Heart right ventricle (tissue), 16 donors: ENCODE measurements around the gene YKT6. TPM values are rescaled to one million over a fixed set of nuclear protein-coding genes. Genes with fewer than 3 reads are reported as not detected.

Experiments
- ATAC-seq, 8 donors: fragments of 200-7000 bp; cut with Tn5 transposase; one replicate each; pipeline ENCODE4 v1.9.1; 2020; ENCODE audit warnings: mild to moderate bottlenecking in 8 of 8, moderate library complexity in 8 of 8, moderate number of reproducible peaks in 1 of 8
- DNase-seq, 2 donors: peaks; one replicate each; pipeline ENCODE4 v3.0.0-alpha.2; 2020
- H3K27ac ChIP-seq, 10 donors: fragments of 200-600 bp; sonication (generic) in 2 of 10; one replicate each; pipeline versions ENCODE4 v1.5.0 to v1.8.0; 2020 to 2022; ENCODE audit warnings: mild to moderate bottlenecking in 3 of 10
- H3K27me3 ChIP-seq, 7 donors: fragments of 200-600 bp; one replicate each; pipeline ENCODE4 v1.8.0; 2021 to 2022; ENCODE audit warnings: mild to moderate bottlenecking in 2 of 7
- H3K36me3 ChIP-seq, 9 donors: fragments of 200-600 bp; sonication (generic) in 1 of 9; one replicate each; pipeline versions ENCODE4 v1.5.0 to v1.8.0; 2020 to 2022; ENCODE audit warnings: mild to moderate bottlenecking in 2 of 9
- H3K4me1 ChIP-seq, 9 donors: fragments of 200-600 bp; sonication (generic) in 1 of 9; one replicate each; pipeline versions ENCODE4 v1.5.0 to v1.8.0; 2020 to 2022; ENCODE audit warnings: mild to moderate bottlenecking in 4 of 9
- H3K4me3 ChIP-seq, 10 donors: fragments of 200-600 bp; sonication (generic) in 2 of 10; one replicate each; pipeline versions ENCODE4 v1.5.0 to v1.8.0; 2020 to 2022; ENCODE audit warnings: mild to moderate bottlenecking in 7 of 10, moderate library complexity in 2 of 10
- H3K9me3 ChIP-seq, 11 donors: fragments of 200-600 bp in 10 of 11; sonication (generic) in 2 of 11; one replicate each; pipeline versions ENCODE4 v1.5.0 to v1.8.0; 2013 to 2022; ENCODE audit warnings: mild to moderate bottlenecking in 2 of 11, control low read depth in 1 of 11, moderate library complexity in 1 of 11
- WGBS, 2 donors: extraction: QIAGEN DNeasy Blood & Tissue Kit; methylation state at CpG; one replicate each; pipeline ENCODE4 v1.1.7; 2013; ENCODE audit warnings: inconsistent platforms in 1 of 2; 5-methylcytosine and 5-hydroxymethylcytosine counted together
- intact Hi-C, 10 donors: fragments of 100-400 bp; cut with DNase I; formaldehyde crosslinking; loops; one replicate each; pipeline versions ENCODE4 v1.11.1 to v1.14.2; 2022
- polyA plus RNA-seq, 2 donors: library from polyadenylated mRNA; stranded (reverse); fragments of 200-250 nt; gene quantifications; one replicate each; pipeline ENCODE4 v1.2.3, GENCODE V29; 2013
- total RNA-seq, 10 donors: library from RNA; stranded (reverse); fragmentation: NEBNext Ultra II Directional in 3 of 10; extraction: Animal tissue kit (Norgen Biotek cat#: 25700) in 3 of 10; gene quantifications; one replicate each; pipeline versions ENCODE4 v1.2.1 to v1.2.4, GENCODE V29; 2021 to 2023
- TF ChIP-seq, protein P1 (sequence below), 9 donors: fragments of 200-600 bp; sonication (generic) in 2 of 9; IDR thresholded peaks; one replicate each; pipeline versions ENCODE4 v1.5.0 to v1.8.0; 2021 to 2022; ENCODE audit warnings: antibody characterized with exemption in 9 of 9, mild to moderate bottlenecking in 5 of 9, moderate library complexity in 1 of 9
- donor health status: Arrhythmogenic right ventricular cardiomyopathy.
- donor health status: ischemic (EF 13 %, LVEDD 7.1; RV severe dilation, severe dysfunction).
- donor health status: healthy with polysubstance abuse.
- donor health status: DM: no; HTN: yes; CAD: no.
- donor health status: DM: no; HTN: no; CAD: no.
- donor health status: ischemic (EF 25% LVEDD 6.9; RV normal size, moderate dysfunction).
- donor health status: ischemic (EF 25% LVEDD 5.7; RV mildly dilated, moderate dysfunction).
- donor health status: healthy.
- donor health status: DM: yes; HTN: yes; CAD: no.
- donor health status: Ischemic cardiomyopathy.
- donor health status: ischemic (EF 35%, LVEDD 5.7; RV mildly dilated, moderate dysfunction).
- donor health status: nonischemic (EF 11% LVEDD 7.7; RV severe dilation, severe dysfunction).
- donor health status: DM: yes; HTN: yes; CAD: no.
- donor health status: PGD.
- donor health status: ischemic (EF 29% LVEDD 5.4; RV normal size, mild dysfunction).
- donor health status: nonischemic (EF 23%, LVEDD 6.1; RV moderate dilation, normal function).

YKT6 gene
- total and polyA plus RNA-seq, 12 donors: 27.7 to 79.6 (median 47.7) TPM

DNA sequence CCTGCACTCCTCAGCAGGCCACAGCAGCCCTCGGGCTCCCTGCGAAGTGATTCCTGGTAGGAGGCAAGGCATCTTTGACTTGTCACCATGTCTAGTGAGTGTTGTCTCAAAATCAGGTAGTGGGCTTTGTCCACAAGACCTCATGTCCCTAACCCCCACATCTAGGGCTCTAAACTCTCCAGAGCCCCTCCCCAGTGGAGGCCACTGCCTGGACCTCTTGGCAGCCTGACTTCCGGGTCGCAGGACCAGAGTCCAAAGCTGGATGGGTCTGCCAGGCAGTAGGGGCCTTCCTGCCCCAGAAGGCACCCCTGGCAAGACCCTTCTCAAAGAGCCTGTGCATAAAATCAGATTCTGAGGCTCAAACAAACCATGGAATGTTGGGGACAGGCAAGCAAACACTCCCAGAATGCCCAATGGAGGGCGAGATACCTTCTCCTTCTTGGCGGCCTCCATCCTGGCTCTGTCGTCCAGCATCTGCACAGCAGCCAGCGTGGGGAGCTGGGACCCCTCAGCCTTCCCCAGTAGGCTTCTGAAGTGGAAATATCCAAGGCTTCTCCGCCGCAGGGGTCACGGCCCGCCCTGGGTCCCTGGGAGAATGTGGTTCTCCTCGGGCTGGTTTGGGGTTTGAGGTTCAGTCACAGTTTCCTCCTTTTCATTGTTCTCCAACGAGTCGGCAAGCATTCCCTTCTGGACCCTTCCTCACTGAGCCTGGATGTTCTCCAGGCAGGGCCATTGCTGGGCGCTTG lies 12.1 kb upstream of the YKT6 start:
- Histone ChIP-seq H3K36me3 (no peaks in the 10 kb centered on the region), H3K4me3 (no peak overlapping the region), H3K27me3 (peaks cover 0 to 25% (median 12%) of the 10 kb centered on the region in 7 donors), H3K27ac (no peak overlapping the region), H3K4me1 (no peaks in the 10 kb centered on the region), H3K9me3 (no peaks in the 10 kb centered on the region)
- TF ChIP-seq, protein P1, sequence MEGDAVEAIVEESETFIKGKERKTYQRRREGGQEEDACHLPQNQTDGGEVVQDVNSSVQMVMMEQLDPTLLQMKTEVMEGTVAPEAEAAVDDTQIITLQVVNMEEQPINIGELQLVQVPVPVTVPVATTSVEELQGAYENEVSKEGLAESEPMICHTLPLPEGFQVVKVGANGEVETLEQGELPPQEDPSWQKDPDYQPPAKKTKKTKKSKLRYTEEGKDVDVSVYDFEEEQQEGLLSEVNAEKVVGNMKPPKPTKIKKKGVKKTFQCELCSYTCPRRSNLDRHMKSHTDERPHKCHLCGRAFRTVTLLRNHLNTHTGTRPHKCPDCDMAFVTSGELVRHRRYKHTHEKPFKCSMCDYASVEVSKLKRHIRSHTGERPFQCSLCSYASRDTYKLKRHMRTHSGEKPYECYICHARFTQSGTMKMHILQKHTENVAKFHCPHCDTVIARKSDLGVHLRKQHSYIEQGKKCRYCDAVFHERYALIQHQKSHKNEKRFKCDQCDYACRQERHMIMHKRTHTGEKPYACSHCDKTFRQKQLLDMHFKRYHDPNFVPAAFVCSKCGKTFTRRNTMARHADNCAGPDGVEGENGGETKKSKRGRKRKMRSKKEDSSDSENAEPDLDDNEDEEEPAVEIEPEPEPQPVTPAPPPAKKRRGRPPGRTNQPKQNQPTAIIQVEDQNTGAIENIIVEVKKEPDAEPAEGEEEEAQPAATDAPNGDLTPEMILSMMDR (IDR thresholded peaks at IDR 0.05): no peak
- ATAC-seq (no peak), DNase-seq (no peak)
- WGBS, 2 donors: 82 to 89% methylated on average over 16 of the region's 16 CpGs
- intact Hi-C loops: no loop called here

DNA sequence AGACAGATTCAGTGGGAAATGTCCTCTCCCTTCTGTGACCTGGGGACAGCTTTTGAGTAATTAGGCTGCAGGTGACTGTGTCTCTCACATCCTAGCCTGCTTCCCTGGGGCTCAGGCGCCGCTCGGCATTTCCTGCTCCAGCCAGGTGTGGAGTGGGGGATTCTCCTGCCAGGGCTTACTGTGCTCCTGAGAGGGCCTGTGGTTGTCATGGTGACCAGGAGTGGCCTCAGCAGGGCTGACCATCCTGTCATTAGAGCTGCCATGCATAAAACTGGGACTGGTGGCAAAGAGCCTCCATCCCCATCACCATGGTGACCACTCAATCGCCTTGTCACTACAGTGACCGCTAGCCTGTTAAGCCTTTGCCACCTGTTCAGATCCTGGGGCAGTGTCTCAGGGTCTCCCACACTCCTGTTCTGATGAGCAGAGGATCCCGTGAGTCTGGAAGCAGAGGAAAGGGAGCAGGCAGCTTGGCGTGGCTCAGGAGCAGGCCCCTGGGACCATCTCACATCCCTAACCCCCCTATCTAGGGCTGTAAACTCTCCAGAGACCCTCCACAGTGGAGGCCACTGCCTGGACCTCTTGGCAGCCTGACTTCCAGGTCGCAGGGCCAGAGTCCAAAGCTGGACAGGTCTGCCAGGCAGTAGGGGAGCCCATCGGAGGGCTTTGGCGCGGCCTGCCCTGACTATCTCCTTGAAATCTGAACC lies 11.3 kb upstream of the YKT6 start, which contains the start of gene GCK:
Gene GCK, minus strand, starts transcription at position 154 of the 707 bp plus-strand sequence. CDS start 486 bp downstream, outside the sequence.
- no peak for DNase-seq
- Histone ChIP-seq H3K27me3 (peaks cover 0 to 25% (median 16%) of the 10 kb centered on the region in 7 donors), H3K36me3 (no peaks in the 10 kb centered on the region), H3K27ac (no peak within 1 kb of the TSS), H3K9me3 (no peaks in the 10 kb centered on the region), H3K4me3 (no peak within 1 kb of the TSS), H3K4me1 (no peaks in the 10 kb centered on the region)
- WGBS, 2 donors: 82 to 86% methylated on average over 11 of the region's 11 CpGs
- intact Hi-C loops: no loop called here
- no peak for ATAC-seq
- TF ChIP-seq, protein P1 (IDR thresholded peaks at IDR 0.05): no peak

DNA sequence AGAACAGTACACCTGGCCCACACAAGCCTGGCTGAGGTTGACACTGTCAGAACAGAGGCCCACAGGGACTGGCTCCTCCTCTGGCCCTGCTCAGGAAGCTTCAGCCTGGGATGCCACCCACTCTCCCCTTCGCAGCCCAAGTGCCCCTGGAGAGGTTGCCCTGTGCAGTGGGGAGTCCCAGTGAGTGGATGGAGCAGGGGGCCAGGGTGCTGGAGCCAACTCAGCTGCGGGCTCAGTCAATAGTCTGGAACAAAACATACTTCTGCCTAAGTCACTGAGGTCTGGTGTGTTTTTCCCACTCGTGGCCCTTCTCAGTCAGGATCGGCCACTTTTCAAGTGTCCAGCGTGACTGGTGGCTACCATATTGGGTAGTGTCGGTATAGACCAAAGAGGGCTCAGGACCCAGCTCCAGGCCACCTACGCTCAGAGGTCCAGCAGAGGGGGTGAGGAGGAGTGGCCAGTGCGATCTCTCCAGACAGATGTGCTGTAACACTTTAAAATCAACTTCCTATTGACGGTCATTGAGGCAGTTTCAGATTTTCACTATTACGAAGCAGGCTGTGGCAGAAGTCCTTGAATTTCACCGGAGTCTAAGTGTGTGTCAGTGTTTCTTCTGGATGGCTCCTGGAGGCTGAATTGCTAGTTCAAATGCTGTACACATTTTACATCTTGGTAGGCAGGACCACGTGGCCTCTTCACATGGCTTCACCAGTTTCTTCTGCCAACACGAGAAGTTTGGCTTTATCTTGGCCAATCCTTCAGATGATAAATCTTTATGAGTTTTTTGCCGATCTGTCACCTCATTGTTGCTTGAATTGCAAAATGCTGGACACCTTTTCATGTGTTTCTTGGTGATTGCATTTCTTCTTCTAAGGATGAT lies 10.5 kb upstream of the YKT6 start:
- intact Hi-C loops: loop anchor here in 4 of 10 donors (10.0 kb wide), 3 partner anchors 45 to 115 kb away; partner anchors contain the start of gene MYL7 (in 2 of the 4)
- no peak for DNase-seq
- Histone ChIP-seq H3K27me3 (peaks cover 0 to 25% (median 18%) of the 10 kb centered on the region in 7 donors), H3K27ac (no peak overlapping the region), H3K4me1 (no peaks in the 10 kb centered on the region), H3K36me3 (no peaks in the 10 kb centered on the region), H3K4me3 (no peak overlapping the region), H3K9me3 (no peaks in the 10 kb centered on the region)
- no peak for ATAC-seq
- 81 to 87% methylated on average over 14 of the region's 14 CpGs for WGBS, 2 donors
- TF ChIP-seq, protein P1 (IDR thresholded peaks at IDR 0.05): no peak

DNA sequence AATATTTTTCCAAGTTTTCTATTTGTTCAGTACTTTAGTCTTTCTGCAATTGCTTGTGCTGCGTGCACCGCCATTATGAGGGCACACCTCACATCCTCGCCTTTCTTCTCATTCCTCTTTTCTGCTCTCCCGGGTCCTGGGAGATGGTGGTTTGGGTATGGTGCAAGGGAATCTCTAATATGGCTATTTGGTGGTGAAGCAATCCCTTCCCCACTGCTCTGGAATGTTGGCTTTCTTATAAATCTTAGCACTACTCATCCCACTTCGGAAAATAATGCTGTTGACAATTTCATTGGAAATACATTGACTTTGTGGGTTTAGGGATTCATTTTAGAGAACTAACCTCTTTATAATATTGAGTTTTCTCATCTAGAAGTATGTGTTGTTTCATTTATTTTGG lies 9.6 kb upstream of the YKT6 start:
- WGBS, 2 donors: 91 to 92% methylated on average over 5 of the region's 5 CpGs
- intact Hi-C loops: loop anchor here in 4 of 10 donors (10.0 kb wide), 3 partner anchors 46 to 116 kb away; partner anchors contain the start of gene MYL7 (in 2 of the 4)

More for the DNA sequence above, 9.6 kb upstream of the YKT6 start:
- TF ChIP-seq, protein P1 (IDR thresholded peaks at IDR 0.05): no peak
- Histone ChIP-seq H3K27ac (no peak overlapping the region), H3K4me3 (no peak overlapping the region), H3K36me3 (no peaks in the 10 kb centered on the region), H3K9me3 (no peaks in the 10 kb centered on the region), H3K27me3 (peaks cover 0 to 25% (median 18%) of the 10 kb centered on the region in 7 donors), H3K4me1 (peaks cover 0 to 5% (median 0%) of the 10 kb centered on the region in 9 donors)
- DNase-seq (no peak), ATAC-seq (no peak)
